Fibroblast of skin of right biceps (primary cell): ENCODE data around the gene FLACC1.
A peak's percentile ranks its signal among the peaks of the same experiment; 100 is the strongest.

Source experiments
- DNase-seq: peaks from one replicate; pipeline ENCODE4 v3.0.0-alpha.2; 2013

FLACC1 gene

DNA sequence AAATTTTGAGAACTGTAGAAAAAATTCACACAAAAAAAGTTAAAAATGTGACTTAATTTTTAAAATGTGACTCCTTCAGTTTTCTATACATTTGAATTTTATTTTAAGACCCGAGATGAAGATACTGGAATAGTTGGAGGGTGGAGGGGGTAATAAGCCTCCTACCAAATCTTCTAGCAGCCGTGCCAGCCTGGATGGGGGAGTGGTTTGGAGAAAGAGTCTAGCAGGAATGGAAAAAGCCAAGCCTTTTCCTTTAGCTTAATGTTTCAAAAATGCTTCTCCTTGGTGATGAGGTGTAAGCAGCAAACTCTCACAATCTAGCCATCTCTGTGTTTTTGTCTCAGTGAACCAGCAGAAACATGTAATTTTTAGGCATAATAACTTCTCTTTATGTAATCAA, 82.1 kb downstream of the FLACC1 start:
- DNase-seq = no peak

DNA sequence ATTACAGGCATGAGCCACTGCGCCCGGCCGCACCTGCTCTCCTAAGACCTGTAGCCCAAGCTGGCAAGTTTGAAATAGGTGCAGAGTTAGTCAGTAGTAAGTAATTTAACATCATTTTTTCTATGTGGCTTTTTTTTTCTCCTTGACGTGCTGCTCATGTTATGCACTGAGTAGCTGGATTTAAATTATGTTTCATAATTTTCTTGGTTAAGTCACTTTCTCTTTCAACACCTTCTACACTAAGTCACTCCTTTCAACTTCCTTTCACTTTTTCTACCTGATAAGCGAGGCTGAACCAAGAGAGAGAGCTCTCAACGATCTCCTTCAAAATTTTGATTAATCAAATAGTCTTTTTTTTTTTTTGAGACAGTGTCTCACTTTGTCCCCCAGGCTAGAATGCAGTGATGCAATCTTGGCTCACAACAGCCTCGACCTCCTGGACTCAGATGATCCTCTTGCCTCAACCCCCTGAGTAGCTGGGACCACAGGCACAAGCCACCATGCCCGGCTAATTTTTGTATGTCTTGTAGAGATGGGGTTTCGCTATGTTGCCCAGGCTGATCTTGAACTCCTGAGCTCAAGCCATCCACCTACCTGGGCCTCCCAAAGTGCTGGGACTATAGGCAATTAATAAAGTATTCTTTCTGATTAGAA, 83.7 kb downstream of the FLACC1 start:
- no peak for DNase-seq

- no peak for DNase-seq
Observed at GRCh38 chr2:201271917-201272316, 85.2 kb downstream of the FLACC1 start.

DNA sequence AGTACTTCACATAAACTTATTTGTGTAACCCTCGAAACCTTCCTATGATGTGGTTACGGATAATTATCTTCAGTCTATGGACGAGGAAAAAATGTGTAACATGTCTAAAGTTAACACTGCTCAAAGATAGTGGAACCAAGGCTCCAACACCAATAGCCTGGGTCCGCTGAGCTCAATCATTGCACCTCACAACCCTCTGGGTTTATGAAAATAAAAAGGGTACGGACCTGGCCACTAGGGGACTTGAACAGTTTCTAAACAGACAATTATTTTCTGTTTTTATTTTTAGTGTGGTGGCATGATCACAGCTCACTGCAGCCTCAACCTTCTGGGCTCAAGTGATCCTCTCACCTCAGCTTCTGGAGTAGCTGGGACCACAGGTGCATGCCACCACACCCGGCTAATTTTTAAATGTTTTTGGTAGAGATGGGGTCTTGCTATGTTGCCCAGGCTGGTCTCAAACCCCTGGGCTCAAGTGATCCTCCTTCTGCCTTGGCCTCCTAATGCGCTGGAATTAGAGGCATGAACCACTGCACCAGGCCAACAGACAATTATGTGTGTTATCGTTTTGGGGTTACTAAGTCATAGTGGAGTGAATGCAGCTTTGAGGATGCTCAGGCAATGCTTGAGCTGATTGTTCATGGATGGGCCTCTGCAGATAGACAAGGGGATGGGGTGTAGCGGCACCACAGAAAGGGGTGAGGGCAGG, 86.7 kb downstream of the FLACC1 start:
- no peak for DNase-seq

DNA sequence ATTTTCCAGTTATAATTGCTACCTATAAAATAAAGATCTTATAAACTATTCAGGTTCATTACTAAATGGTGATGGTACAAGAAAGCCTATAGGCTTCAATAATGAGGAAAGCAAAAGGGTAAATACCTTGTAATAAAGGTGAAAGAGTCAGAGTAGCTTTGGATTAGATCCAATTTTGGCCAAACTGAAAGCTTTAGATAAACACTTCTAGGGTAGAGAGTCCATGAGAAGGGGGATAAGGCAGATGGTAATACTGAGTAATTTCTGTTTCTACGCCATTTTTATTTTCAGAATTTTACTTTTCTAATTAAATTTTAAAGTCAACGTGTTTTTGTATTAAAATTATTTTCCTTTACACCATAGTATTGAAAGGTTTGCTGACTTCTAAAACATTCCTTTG, 87.4 kb downstream of the FLACC1 start:
- no peak for DNase-seq

- no peak for DNase-seq
Observed at GRCh38 chr2:201267278-201268030, 89.7 kb downstream of the FLACC1 start.

GRCh38 chr2:201266629-201267028, 90.5 kb downstream of the FLACC1 start:
- no peak for DNase-seq

GRCh38 chr2:201264472-201265173, 92.5 kb downstream of the FLACC1 start:
- peak; percentile 32 for DNase-seq

- DNase-seq = no peak
Observed at GRCh38 chr2:201263779-201264178, 93.4 kb downstream of the FLACC1 start.

- DNase-seq = no peak
Observed at GRCh38 chr2:201262718-201263117, 94.4 kb downstream of the FLACC1 start.

GRCh38 chr2:201261906-201262305, 95.2 kb downstream of the FLACC1 start:
- no peak for DNase-seq

DNA sequence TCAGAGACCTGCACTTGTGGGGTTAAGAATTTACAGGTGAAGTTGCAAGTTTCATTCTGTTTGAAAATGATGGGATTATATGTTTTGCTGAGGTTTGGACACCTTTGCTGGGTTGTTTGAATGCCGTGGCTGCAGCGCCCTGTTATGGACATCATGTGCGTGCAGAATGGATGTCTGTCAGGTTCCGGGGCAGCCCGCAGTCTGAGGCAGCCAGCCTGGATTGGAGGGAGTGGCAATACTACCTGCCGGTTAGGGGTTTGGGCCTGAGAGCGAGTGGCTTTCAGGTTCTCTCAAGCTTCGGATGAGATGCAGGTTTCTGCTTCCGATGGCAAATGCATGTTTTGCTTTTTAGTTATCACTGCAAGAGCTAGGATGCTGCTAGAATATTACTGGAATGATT, 95.7 kb downstream of the FLACC1 start:
- no peak for DNase-seq

DNA sequence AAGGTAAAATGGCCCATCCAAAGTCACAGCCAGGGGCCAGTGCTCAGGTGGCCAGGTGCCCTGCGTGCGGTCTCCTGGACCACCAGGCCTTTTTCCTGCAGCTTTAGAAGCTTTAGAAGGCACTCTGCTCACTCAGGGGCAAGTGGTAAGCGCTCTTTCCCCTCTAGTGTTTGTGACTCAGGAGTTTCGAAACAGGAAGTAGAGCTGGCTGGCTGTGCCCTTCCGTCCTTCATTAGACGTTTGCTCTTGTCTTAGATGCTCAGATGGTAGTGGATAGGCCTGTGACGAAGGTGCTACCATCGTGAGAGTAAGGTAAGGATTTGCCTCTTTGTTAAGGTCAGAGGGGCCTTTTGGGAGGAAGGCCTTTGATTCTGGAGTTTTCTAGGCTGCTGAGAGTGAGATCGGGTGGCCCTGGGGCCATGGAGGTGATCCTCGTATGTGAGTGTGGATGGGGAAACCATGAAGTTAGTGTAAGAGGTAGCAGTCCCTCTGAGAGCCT, 96.8 kb downstream of the FLACC1 start, which contains the start of gene CASP8:
Gene CASP8, plus strand, starts transcription at position 235 of the 499 bp plus-strand sequence. CDS start 5,951 bp downstream, outside the sequence.
- peak; percentile 62 for DNase-seq

GRCh38 chr2:201258666-201259615, 98.2 kb downstream of the FLACC1 start:
- no peak for DNase-seq

- DNase-seq = peak; percentile 85
Observed at GRCh38 chr2:201257956-201258665, 99.0 kb downstream of the FLACC1 start.

DNA sequence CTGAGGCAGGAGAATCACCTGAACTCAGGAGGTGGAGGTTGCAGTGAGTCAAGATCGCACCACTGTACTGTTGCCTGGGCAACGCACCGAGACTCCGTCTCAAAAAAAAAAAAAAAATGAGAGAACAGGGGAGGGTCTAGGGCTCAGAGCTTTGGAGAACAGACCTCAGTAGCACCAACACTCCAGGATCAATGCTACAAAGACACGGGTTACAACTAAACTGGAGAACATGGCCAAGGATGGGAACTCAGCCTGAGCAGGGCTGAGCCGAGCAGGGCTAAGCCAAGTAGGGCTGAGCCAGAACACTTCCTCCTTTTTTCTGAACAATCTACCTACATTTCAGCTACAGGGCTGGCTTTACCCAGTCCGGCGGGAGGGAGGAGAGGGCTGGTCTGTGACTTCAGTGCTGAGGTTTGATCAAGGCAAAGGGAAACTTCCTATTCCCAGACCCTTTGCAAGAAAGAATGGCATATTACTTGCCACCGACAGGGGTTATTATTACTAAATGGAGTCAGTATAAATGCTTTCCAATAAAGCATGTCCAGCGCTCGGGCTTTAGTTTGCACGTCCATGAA, 99.7 kb downstream of the FLACC1 start:
- no peak for DNase-seq

- DNase-seq = peak; percentile 65
Observed at GRCh38 chr2:201256082-201256481, 101.1 kb downstream of the FLACC1 start.

- DNase-seq = peak; percentile 33
Observed at GRCh38 chr2:201255408-201256033, 101.6 kb downstream of the FLACC1 start.

- DNase-seq = peak; percentile 54
Observed at GRCh38 chr2:201254081-201254730, 102.9 kb downstream of the FLACC1 start.

GRCh38 chr2:201250741-201251140, 106.4 kb downstream of the FLACC1 start:
- DNase-seq = no peak
